Measurements from ENCODE around the gene XRCC1.
A peak's percentile ranks its signal among the peaks of the same experiment; 100 is the strongest.

XRCC1 gene

GRCh38 chr19:43622956-43623355 is 47.6 kb upstream of the XRCC1 start:
- Histone ChIP-seq H4K20me1 (ENCODE audit: insufficient read depth, low read length) (no peaks in the 10 kb centered on the region), H3K27ac (ENCODE audit: low read length) (no peak overlapping the region)

DNA sequence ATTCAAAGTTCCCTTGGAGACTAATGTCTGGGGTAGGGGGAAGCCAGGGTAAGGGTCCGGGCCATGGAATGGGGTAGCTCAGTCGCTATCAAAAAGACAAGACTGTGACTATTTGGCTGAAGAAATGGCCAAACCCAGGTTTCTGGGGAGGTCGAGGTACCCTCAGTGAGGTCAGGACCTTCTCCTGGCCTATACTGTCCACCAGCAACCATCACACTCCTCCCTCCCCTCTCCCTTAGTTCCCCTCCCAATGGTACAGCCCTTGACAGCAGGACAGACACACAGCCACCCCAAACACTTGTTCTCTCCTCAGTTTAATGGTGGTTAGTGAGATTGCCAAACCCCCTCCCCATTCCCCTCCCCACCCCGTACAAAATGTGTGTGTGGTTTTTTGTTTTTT is 46.7 kb upstream of the XRCC1 start:
- DNase-seq: no peak
- Histone ChIP-seq H3K27ac (ENCODE audit: low read length) (no peak overlapping the region), H3K79me2 (ENCODE audit: insufficient read depth, low read length) (peaks cover 26% of the 10 kb centered on the region), H4K20me1 (ENCODE audit: insufficient read depth, low read length) (peaks cover 1% of the 10 kb centered on the region; the same call in 1 of the 2 replicates), H3K36me3 (ENCODE audit: insufficient read depth, low read length) (no peaks in the 10 kb centered on the region; the same call in 1 of the 2 replicates), H3K4me1 (ENCODE audit: insufficient read depth, low read length) (peaks cover 30% of the 10 kb centered on the region), H3K27me3 (ENCODE audit: insufficient read depth, low read length, poor library complexity) (no peaks in the 10 kb centered on the region), H3K4me2 (ENCODE audit: insufficient read depth, low read length) (no peak overlapping the region), H3K9me3 (ENCODE audit: insufficient read depth, low read length, severe bottlenecking) (no peaks in the 10 kb centered on the region), H2AFZ (ENCODE audit: low read depth, low read length) (no peak overlapping the region), H3K9ac (ENCODE audit: low read depth, low read length) (no peak overlapping the region), H3K4me3 (ENCODE audit: low read depth in 1 of 2, low read length in 2 of 2) (no peak overlapping the region)
- no peak for TF ChIP-seq CTCF (IDR thresholded peaks at IDR 0.05; ENCODE audit: borderline replicate concordance, extremely low read depth, low read length, poor library complexity, severe bottlenecking)
- no peak for TF ChIP-seq EZH2 (IDR thresholded peaks at IDR 0.05; ENCODE audit: borderline replicate concordance, low read depth, low read length, severe bottlenecking)
- no peak for ATAC-seq (ENCODE audit: insufficient read depth, low read depth)

More at GRCh38 chr19:43622956-43623355, 47.6 kb upstream of the XRCC1 start:
- Histone ChIP-seq H3K36me3 (ENCODE audit: insufficient read depth, low read length) (no peaks in the 10 kb centered on the region; the same call in 1 of the 2 replicates), H3K4me1 (ENCODE audit: insufficient read depth, low read length) (peaks cover 24% of the 10 kb centered on the region), H2AFZ (ENCODE audit: low read depth, low read length) (no peak overlapping the region), H3K9ac (ENCODE audit: low read depth, low read length) (no peak overlapping the region), H3K27me3 (ENCODE audit: insufficient read depth, low read length, poor library complexity) (no peaks in the 10 kb centered on the region), H3K4me2 (ENCODE audit: insufficient read depth, low read length) (no peak overlapping the region), H3K79me2 (ENCODE audit: insufficient read depth, low read length) (peaks cover 17% of the 10 kb centered on the region), H3K9me3 (ENCODE audit: insufficient read depth, low read length, severe bottlenecking) (no peaks in the 10 kb centered on the region), H3K4me3 (ENCODE audit: low read depth in 1 of 2, low read length in 2 of 2) (no peak overlapping the region)
- DNase-seq: no peak
- TF ChIP-seq EZH2 (IDR thresholded peaks at IDR 0.05; ENCODE audit: borderline replicate concordance, low read depth, low read length, severe bottlenecking) (no peak), CTCF (IDR thresholded peaks at IDR 0.05; ENCODE audit: borderline replicate concordance, extremely low read depth, low read length, poor library complexity, severe bottlenecking) (no peak)
- no peak for ATAC-seq (ENCODE audit: insufficient read depth, low read depth)

DNA sequence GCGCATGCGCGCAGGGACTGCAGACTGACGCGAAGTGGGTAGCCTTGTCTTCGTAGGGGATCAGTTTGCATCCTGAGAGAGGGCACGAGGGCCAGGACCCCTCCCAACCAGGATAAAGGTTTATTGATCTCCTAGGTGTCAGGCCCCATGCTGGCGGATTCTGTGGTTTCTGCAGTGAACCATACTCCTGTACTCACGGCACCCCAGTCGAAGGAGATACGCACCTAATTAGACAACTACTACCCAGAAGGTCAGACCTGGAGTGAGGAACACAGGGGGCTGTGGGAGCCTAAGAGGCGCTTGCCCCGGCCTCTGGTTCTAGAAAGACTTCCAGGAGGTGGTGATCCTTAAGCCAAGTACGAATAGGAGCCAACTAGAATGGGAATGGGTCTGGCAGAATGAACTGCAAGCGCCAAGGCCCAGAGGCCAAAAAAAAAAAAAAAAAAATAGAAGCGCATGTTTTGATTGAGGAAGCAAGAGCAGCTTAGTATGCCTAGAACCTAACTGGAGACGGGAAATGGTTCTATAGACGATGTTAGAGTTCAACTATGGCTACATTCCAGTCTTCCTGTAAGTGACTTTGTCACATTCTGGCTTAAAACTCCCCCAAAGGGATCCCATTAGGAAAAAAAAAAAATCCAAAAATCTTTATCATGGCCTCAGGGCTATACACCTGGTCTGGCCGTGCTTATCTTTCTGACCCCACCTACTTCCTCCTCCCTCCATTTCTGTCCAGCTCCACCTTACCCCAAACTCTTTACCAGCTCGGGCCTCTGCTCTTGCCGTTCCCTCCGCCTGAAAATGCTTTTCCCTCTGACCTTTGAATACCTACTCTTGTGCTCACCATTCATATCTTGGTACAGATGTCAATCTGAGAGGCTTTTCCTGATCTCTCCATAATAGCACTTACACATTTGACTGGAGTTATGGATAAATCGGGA is 45.0 kb upstream of the XRCC1 start:
- H3K27ac ChIP-seq (ENCODE audit: low read length): peak overlapping the region; percentile 99
- H3K79me2 ChIP-seq (ENCODE audit: insufficient read depth, low read length): peaks cover 43% of the 10 kb centered on the region
- peak overlapping the region; percentile 91 for H3K9ac ChIP-seq (ENCODE audit: low read depth, low read length)
- H4K20me1 ChIP-seq (ENCODE audit: insufficient read depth, low read length): peaks cover 15% of the 10 kb centered on the region; the same call in 1 of the 2 replicates
- peak overlapping the region; percentile 98 for H2AFZ ChIP-seq (ENCODE audit: low read depth, low read length)
- H3K4me3 ChIP-seq (ENCODE audit: low read depth in 1 of 2, low read length in 2 of 2): peak overlapping the region; percentile 72 to 94; a peak in 3 of 4 replicates
- DNase-seq (no peak), ATAC-seq (ENCODE audit: insufficient read depth, low read depth) (no peak)
- no peaks in the 10 kb centered on the region for H3K9me3 ChIP-seq (ENCODE audit: insufficient read depth, low read length, severe bottlenecking)
- no peak for TF ChIP-seq CTCF (IDR thresholded peaks at IDR 0.05; ENCODE audit: borderline replicate concordance, extremely low read depth, low read length, poor library complexity, severe bottlenecking)
- no peak for TF ChIP-seq EZH2 (IDR thresholded peaks at IDR 0.05; ENCODE audit: borderline replicate concordance, low read depth, low read length, severe bottlenecking)
- no peaks in the 10 kb centered on the region; the same call in 1 of the 2 replicates for H3K36me3 ChIP-seq (ENCODE audit: insufficient read depth, low read length)
- H3K4me1 ChIP-seq (ENCODE audit: insufficient read depth, low read length): peaks cover 38% of the 10 kb centered on the region
- H3K27me3 ChIP-seq (ENCODE audit: insufficient read depth, low read length, poor library complexity): no peaks in the 10 kb centered on the region
- peak overlapping the region; percentile 86 for H3K4me2 ChIP-seq (ENCODE audit: insufficient read depth, low read length)
